K562 (cell line): Measurements from ENCODE around the gene KMT5C. TPM values are rescaled to one million over a fixed set of nuclear protein-coding genes. Genes with fewer than 3 reads are reported as not detected.

ENCODE experiments used
- ATAC-seq: fragments of 200-7000 bp; cut with Tn5 transposase; 3 replicates; pipeline ENCODE4 v1.9.1; 2020; ENCODE audit warnings: moderate library complexity
- BruUV-seq: library from RNA; stranded (reverse); fragments of 400-500 nt; replicated peaks from 2 replicates; lab custom pipeline; 2021; lab: Mats Ljungman, UMichigan
- CTCF ChIA-PET: fragments of 300-600 bp; formaldehyde crosslinking; extraction: SDS; loops from one replicate; lab custom pipeline; 2021; ENCODE audit warnings: low intra/inter-chr PET ratio; lab: Yijun Ruan, JAX
- POLR2A ChIA-PET: fragments of 300-600, 350-650 bp; sonication (Branson Sonifier 250); formaldehyde crosslinking; extraction: SDS; loops from one replicate; lab custom pipeline; 2021; ENCODE audit warnings: antibody characterized with exemption, inconsistent platforms; lab: Yijun Ruan, JAX
- DNase-seq, 4 experiments: peaks; one replicate each; pipeline versions ENCODE4 v3.0.0 to v3.0.0-alpha.2; 2011 to 2018; ENCODE audit warnings: low spot score in 3 of 4, mixed read lengths in 3 of 4; ENCODE audit errors: extremely low read depth in 1 of 4
- FAIRE-seq: peaks from 2 replicates; lab custom pipeline; 2011; peaks lifted over from hg19 to GRCh38; lab: Jason Lieb, UNC
- H2AFZ ChIP-seq: 2 replicates; pipeline ENCODE4 v1.6.0; 2011; ENCODE audit warnings: low read depth, low read length, control low read depth, inconsistent platforms
- H3K27ac ChIP-seq: fragments of 200-600 bp; 3 replicates; pipeline ENCODE4 v1.8.0; 2011; ENCODE audit warnings: low read depth, mild to moderate bottlenecking, control low read depth, inconsistent platforms, low read length, moderate library complexity, mixed read lengths; ENCODE audit errors: extremely low read depth
- H3K27me3 ChIP-seq, 2 experiments: fragments of 300-600 bp in 1 of 2; 2 replicates in 1 of 2; 3 replicates in 1 of 2; pipeline versions ENCODE4 v1.6.0 to v1.8.0; 2011; ENCODE audit warnings: inconsistent platforms in 2 of 2, low read length in 2 of 2, mild to moderate bottlenecking in 1 of 2, mixed read lengths in 1 of 2, moderate library complexity in 1 of 2; ENCODE audit not compliant: control insufficient read depth in 2 of 2, insufficient read depth in 2 of 2
- H3K36me3 ChIP-seq: fragments of 300-600 bp; 3 replicates; pipeline ENCODE4 v1.8.0; 2011; ENCODE audit warnings: mild to moderate bottlenecking, low read length, inconsistent platforms; ENCODE audit not compliant: control insufficient read depth, insufficient read depth
- H3K4me1 ChIP-seq, 2 experiments: fragments of 200-600 bp in 1 of 2; replicated peaks in 1 of 2; 2 replicates in 1 of 2; 3 replicates in 1 of 2; pipeline versions ENCODE4 v1.5.1 to v1.8.0; 2011; ENCODE audit warnings: inconsistent platforms in 2 of 2, low read length in 2 of 2, mild to moderate bottlenecking in 1 of 2, mixed read lengths in 1 of 2, moderate library complexity in 1 of 2; ENCODE audit not compliant: control insufficient read depth in 2 of 2, insufficient read depth in 2 of 2
- H3K4me2 ChIP-seq: 2 replicates; pipeline ENCODE4 v1.6.1; 2011; ENCODE audit warnings: low read length, control low read depth, inconsistent platforms, mixed read lengths; ENCODE audit not compliant: insufficient read depth
- H3K4me3 ChIP-seq: fragments of 200-600 bp; sonication (generic), shearing (Covaris generic); 2 replicates; pipeline ENCODE4 v1.5.1; 2016; ENCODE audit warnings: control low read depth, inconsistent platforms
- H3K79me2 ChIP-seq: fragments of 200-600 bp; 3 replicates; pipeline ENCODE4 v1.8.0; 2011; ENCODE audit warnings: low read length, inconsistent platforms; ENCODE audit not compliant: control insufficient read depth, insufficient read depth
- H3K9ac ChIP-seq, 2 experiments: 2 replicates each; pipeline versions ENCODE4 v1.6.0 to v1.6.1; 2011; ENCODE audit warnings: low read depth in 2 of 2, low read length in 2 of 2, control low read depth in 1 of 2, inconsistent platforms in 1 of 2, mild to moderate bottlenecking in 1 of 2, mixed read lengths in 1 of 2; ENCODE audit not compliant: insufficient read depth in 1 of 2
- H3K9me1 ChIP-seq: one replicate; pipeline ENCODE4 v1.6.0; 2011; ENCODE audit warnings: inconsistent platforms, mild to moderate bottlenecking, low read length, moderate library complexity; ENCODE audit not compliant: control insufficient read depth, insufficient read depth
- H3K9me3 ChIP-seq: replicated peaks from 2 replicates; pipeline ENCODE4 v1.5.1; 2011; ENCODE audit warnings: low read depth, low read length, inconsistent platforms; ENCODE audit not compliant: control insufficient read depth, insufficient read depth
- H4K20me1 ChIP-seq: replicated peaks from 2 replicates; pipeline ENCODE4 v1.6.1; 2011; ENCODE audit warnings: low read length, inconsistent platforms, mixed read lengths; ENCODE audit not compliant: control insufficient read depth, insufficient read depth
- CREM ChIP-seq: IDR thresholded peaks from 2 replicates; pipeline ENCODE4 v1.6.1; 2014; ENCODE audit warnings: antibody characterized with exemption, low read depth
- ETV5 ChIP-seq: sonication (generic); formaldehyde crosslinking; IDR thresholded peaks from 2 replicates; pipeline ENCODE4 v1.4.0; 2020; ENCODE audit warnings: low read depth, mild to moderate bottlenecking, missing genetic modification reagents
- NCOR1 ChIP-seq: fragments of 450-650 bp; IDR thresholded peaks from 2 replicates; pipeline ENCODE4 v1.6.1; 2016; ENCODE audit warnings: mild to moderate bottlenecking, moderate library complexity
- SIX5 ChIP-seq, 2 experiments: IDR thresholded peaks; 2 replicates each; pipeline ENCODE4 v1.6.1; 2011; ENCODE audit warnings: low read length in 2 of 2, borderline replicate concordance in 1 of 2, low read depth in 1 of 2, mild to moderate bottlenecking in 1 of 2, moderate library complexity in 1 of 2; ENCODE audit not compliant: insufficient read depth in 1 of 2
- TBP ChIP-seq: optimal IDR thresholded peaks from 2 replicates; pipeline ENCODE3; 2011; ENCODE audit warnings: low read depth, low read length, improper control_type of control experiment
- ZNF197 ChIP-seq: fragments of 200-800 bp; sonication (Bioruptor generic); IDR thresholded peaks from 2 replicates; pipeline ENCODE4 v1.6.1; 2016; ENCODE audit warnings: low read depth, missing genetic modification characterization, missing compliant biosample characterization
- ZNF766 ChIP-seq: fragments of 200-800 bp; sonication (Bioruptor generic); conservative IDR thresholded peaks from 2 replicates; pipeline ENCODE4 v1.6.1; 2016; ENCODE audit warnings: missing genetic modification characterization, missing compliant biosample characterization
- WGBS: fragments of 100-300 bp; shearing (Covaris generic); methylation state at CpG from one replicate; pipeline ENCODE4 v1.1.6; 2016; ENCODE audit warnings: low coverage, mixed read lengths; ENCODE audit not compliant: insufficient coverage; ENCODE audit errors: missing lambda C conversion rate; 5-methylcytosine and 5-hydroxymethylcytosine counted together
- in situ Hi-C: fragments of 300-500 bp; cut with MboI; formaldehyde crosslinking; loops from 4 replicates; pipeline ENCODE4 v1.15.0; 2018; ENCODE audit warnings: inconsistent platforms, mixed read lengths
- intact Hi-C: fragments of 100-400 bp; cut with micrococcal nuclease; formaldehyde crosslinking; loops from 2 replicates; pipeline ENCODE4 v1.14.2; 2022
- polyA plus RNA-seq, 8 experiments: library from polyadenylated mRNA; depleted of rRNA in 4 of 8; stranded (reverse) in 5 of 8; unstranded in 3 of 8; fragments of >200 nt; fragmentation: Nextera tagmentation in 2 of 8; fragmentation: Illumina TruSeq in 1 of 8; extraction: Ambion mirVana in 2 of 8; extraction: Trizol in 1 of 8; gene quantifications; 2 replicates each; pipeline versions ENCODE4 v1.2.1 to v1.2.3, GENCODE V29; 2011 to 2014; ENCODE audit warnings: inconsistent platforms in 1 of 8, missing spikeins in 1 of 8
- total RNA-seq, 7 experiments: library from RNA; depleted of rRNA in 6 of 7; stranded (reverse); fragments of >200 nt in 6 of 7; fragmentation: Illumina TruSeq in 2 of 7; extraction: Trizol in 2 of 7; gene quantifications; 2 replicates each; pipeline versions ENCODE4 v1.2.1 to v1.2.3, GENCODE V29; 2011 to 2021; ENCODE audit warnings: low replicate concordance in 1 of 7
- TF ChIP-seq, protein P1 (sequence below): fragments of 450-650 bp; IDR thresholded peaks from 2 replicates; pipeline ENCODE4 v1.6.1; 2014; ENCODE audit warnings: low read depth, mild to moderate bottlenecking, moderate library complexity, borderline replicate concordance
- TF ChIP-seq, protein P2 (sequence below), 3 experiments: IDR thresholded peaks in 2 of 3; conservative IDR thresholded peaks in 1 of 3; 2 replicates each; pipeline ENCODE4 v1.5.1; 2011 to 2012; ENCODE audit warnings: low read length in 3 of 3, mild to moderate bottlenecking in 3 of 3, control low read depth in 2 of 3, improper control_type of control experiment in 1 of 3, inconsistent platforms in 1 of 3, low read depth in 1 of 3, mixed read lengths in 1 of 3, moderate library complexity in 1 of 3; ENCODE audit not compliant: insufficient read depth in 2 of 3
- TF ChIP-seq, protein P3 (sequence below): fragments of 450-650 bp; IDR thresholded peaks from 2 replicates; pipeline ENCODE4 v1.6.1; 2017; ENCODE audit warnings: antibody characterized with exemption, mild to moderate bottlenecking
- TF ChIP-seq, protein P4 (sequence below): conservative IDR thresholded peaks from 2 replicates; pipeline ENCODE4 v1.6.1; 2011; ENCODE audit warnings: low read depth, mild to moderate bottlenecking, low read length; ENCODE audit not compliant: control insufficient read depth

Gene KMT5C
- total and polyA plus RNA-seq, 9 of the 15 experiments (the other 6 are each of a cell fraction or from before 2014, with no cell fraction given) = 0.15 to 53.5 (median 16.6) TPM

DNA sequence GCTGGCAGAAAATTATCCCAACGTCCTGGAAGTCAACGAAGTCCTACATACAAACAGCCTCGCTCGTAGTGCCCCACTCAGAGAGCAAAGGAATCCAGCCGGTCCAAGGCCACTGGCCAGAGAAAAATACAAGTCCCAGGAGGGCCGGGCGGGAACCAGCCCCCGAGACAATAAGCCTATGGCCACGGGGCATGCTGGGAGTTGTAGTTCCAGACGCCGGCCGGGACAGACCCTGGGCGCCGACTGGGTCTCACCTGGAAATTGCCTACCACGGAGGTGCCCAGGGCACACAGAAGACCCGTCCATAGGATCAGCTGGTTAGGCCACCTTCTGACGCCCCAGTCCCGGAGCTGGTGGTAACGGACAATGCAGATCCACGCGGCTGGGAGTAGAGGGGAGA is 19.9 kb upstream of the KMT5C start:
- H3K4me1 ChIP-seq = peaks cover 3 to 36% of the 10 kb centered on the region in 2 experiments; a peak in 4 of 5 replicates
- H3K4me2 ChIP-seq = peak overlapping the region; percentile 50
- ChIA-PET CTCF (no interaction called here), POLR2A (interaction anchor here (0.7 kb wide), 1 partner anchor 9 kb away, joined by 3 read pairs; no protein-coding TSS in a partner anchor)
- no peaks in the 10 kb centered on the region for H3K9me3 ChIP-seq
- ATAC-seq (peak; percentile 97), FAIRE-seq (no peak), DNase-seq (peak; percentile 63 to 78 (median 68))
- no peaks in the 10 kb centered on the region for H3K27me3 ChIP-seq
- no peaks in the 10 kb centered on the region for H3K9me1 ChIP-seq
- intact Hi-C loops (no loop called here), in situ Hi-C loops (no loop called here)
- peak overlapping the region; percentile 91 for H2AFZ ChIP-seq
- H3K27ac ChIP-seq = no peak overlapping the region
- no peaks in the 10 kb centered on the region for H3K36me3 ChIP-seq
- no peaks in the 10 kb centered on the region for H4K20me1 ChIP-seq
- no peaks in the 10 kb centered on the region for H3K79me2 ChIP-seq
- no peak overlapping the region for H3K4me3 ChIP-seq
- 22% methylated on average over 21 of the region's 21 CpGs for WGBS
- BruUV-seq = no TSS peak
- H3K9ac ChIP-seq = peak overlapping the region in 1 of 2 experiments; percentile 55; a peak in 2 of 4 replicates
- TF ChIP-seq ZNF197 (CRISPR knock-in tag) (0 out of 2 replicates have a peak, but pooled peaks have one; percentile 57), SIX5 (IDR thresholded peaks at IDR 0.05; ENCODE audit: borderline replicate concordance in 1 of 2, insufficient read depth in 1 of 2, low read depth in 1 of 2, low read length in 2 of 2) (peak; percentile 95 to 97), TBP (peak; percentile 14), CREM (peak; percentile 40; the same call in 1 of the 2 replicates), NCOR1 (no peak), ETV5 (CRISPR knock-in tag) (no peak), ZNF766 (CRISPR knock-in tag) (peak; percentile 79)
- TF ChIP-seq, protein P1, sequence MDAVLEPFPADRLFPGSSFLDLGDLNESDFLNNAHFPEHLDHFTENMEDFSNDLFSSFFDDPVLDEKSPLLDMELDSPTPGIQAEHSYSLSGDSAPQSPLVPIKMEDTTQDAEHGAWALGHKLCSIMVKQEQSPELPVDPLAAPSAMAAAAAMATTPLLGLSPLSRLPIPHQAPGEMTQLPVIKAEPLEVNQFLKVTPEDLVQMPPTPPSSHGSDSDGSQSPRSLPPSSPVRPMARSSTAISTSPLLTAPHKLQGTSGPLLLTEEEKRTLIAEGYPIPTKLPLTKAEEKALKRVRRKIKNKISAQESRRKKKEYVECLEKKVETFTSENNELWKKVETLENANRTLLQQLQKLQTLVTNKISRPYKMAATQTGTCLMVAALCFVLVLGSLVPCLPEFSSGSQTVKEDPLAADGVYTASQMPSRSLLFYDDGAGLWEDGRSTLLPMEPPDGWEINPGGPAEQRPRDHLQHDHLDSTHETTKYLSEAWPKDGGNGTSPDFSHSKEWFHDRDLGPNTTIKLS = peak; percentile 71; the same call in 1 of the 2 replicates
- TF ChIP-seq, protein P2, sequence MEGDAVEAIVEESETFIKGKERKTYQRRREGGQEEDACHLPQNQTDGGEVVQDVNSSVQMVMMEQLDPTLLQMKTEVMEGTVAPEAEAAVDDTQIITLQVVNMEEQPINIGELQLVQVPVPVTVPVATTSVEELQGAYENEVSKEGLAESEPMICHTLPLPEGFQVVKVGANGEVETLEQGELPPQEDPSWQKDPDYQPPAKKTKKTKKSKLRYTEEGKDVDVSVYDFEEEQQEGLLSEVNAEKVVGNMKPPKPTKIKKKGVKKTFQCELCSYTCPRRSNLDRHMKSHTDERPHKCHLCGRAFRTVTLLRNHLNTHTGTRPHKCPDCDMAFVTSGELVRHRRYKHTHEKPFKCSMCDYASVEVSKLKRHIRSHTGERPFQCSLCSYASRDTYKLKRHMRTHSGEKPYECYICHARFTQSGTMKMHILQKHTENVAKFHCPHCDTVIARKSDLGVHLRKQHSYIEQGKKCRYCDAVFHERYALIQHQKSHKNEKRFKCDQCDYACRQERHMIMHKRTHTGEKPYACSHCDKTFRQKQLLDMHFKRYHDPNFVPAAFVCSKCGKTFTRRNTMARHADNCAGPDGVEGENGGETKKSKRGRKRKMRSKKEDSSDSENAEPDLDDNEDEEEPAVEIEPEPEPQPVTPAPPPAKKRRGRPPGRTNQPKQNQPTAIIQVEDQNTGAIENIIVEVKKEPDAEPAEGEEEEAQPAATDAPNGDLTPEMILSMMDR (IDR thresholded peaks at IDR 0.05 in 2 of 3, conservative IDR thresholded peaks at IDR 0.05 in 1 of 3; ENCODE audit: insufficient read depth in 2 of 3, low read depth in 1 of 3, low read length in 3 of 3) = peak in 1 of 3 experiments; percentile 8; a peak in 1 of 6 replicates
- TF ChIP-seq, protein P3, sequence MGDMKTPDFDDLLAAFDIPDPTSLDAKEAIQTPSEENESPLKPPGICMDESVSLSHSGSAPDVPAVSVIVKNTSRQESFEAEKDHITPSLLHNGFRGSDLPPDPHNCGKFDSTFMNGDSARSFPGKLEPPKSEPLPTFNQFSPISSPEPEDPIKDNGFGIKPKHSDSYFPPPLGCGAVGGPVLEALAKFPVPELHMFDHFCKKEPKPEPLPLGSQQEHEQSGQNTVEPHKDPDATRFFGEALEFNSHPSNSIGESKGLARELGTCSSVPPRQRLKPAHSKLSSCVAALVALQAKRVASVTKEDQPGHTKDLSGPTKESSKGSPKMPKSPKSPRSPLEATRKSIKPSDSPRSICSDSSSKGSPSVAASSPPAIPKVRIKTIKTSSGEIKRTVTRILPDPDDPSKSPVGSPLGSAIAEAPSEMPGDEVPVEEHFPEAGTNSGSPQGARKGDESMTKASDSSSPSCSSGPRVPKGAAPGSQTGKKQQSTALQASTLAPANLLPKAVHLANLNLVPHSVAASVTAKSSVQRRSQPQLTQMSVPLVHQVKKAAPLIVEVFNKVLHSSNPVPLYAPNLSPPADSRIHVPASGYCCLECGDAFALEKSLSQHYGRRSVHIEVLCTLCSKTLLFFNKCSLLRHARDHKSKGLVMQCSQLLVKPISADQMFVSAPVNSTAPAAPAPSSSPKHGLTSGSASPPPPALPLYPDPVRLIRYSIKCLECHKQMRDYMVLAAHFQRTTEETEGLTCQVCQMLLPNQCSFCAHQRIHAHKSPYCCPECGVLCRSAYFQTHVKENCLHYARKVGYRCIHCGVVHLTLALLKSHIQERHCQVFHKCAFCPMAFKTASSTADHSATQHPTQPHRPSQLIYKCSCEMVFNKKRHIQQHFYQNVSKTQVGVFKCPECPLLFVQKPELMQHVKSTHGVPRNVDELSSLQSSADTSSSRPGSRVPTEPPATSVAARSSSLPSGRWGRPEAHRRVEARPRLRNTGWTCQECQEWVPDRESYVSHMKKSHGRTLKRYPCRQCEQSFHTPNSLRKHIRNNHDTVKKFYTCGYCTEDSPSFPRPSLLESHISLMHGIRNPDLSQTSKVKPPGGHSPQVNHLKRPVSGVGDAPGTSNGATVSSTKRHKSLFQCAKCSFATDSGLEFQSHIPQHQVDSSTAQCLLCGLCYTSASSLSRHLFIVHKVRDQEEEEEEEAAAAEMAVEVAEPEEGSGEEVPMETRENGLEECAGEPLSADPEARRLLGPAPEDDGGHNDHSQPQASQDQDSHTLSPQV = 0 out of 2 replicates have a peak, but pooled peaks have one; percentile 46
- TF ChIP-seq, protein P4, sequence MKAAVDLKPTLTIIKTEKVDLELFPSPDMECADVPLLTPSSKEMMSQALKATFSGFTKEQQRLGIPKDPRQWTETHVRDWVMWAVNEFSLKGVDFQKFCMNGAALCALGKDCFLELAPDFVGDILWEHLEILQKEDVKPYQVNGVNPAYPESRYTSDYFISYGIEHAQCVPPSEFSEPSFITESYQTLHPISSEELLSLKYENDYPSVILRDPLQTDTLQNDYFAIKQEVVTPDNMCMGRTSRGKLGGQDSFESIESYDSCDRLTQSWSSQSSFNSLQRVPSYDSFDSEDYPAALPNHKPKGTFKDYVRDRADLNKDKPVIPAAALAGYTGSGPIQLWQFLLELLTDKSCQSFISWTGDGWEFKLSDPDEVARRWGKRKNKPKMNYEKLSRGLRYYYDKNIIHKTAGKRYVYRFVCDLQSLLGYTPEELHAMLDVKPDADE = peak; percentile 94
